ENCODE data around the gene GADL1.

The GADL1 gene

GRCh38 chr3:30918761-30919160, 24.3 kb upstream of the GADL1 start:
- TF ChIP-seq ZC3H10 (CRISPR knock-in tag; IDR thresholded peaks at IDR 0.05): no peak
- TF ChIP-seq TCF4 (CRISPR knock-in tag; IDR thresholded peaks at IDR 0.05; ENCODE audit: borderline replicate concordance): no peak
- no peak for TF ChIP-seq PATZ1 (CRISPR knock-in tag; IDR thresholded peaks at IDR 0.05; ENCODE audit: borderline replicate concordance)
- no peak for TF ChIP-seq OSR1 (CRISPR knock-in tag; IDR thresholded peaks at IDR 0.05)
- TF ChIP-seq ZFP3 (CRISPR knock-in tag; IDR thresholded peaks at IDR 0.05): no peak
- no peak for TF ChIP-seq TOX (CRISPR knock-in tag; IDR thresholded peaks at IDR 0.05; ENCODE audit: borderline replicate concordance)
- TF ChIP-seq ISL1 (CRISPR knock-in tag; IDR thresholded peaks at IDR 0.05): no peak
- TF ChIP-seq SNAI2 (CRISPR knock-in tag; IDR thresholded peaks at IDR 0.05): no peak
- no peak for TF ChIP-seq ZNF565 (CRISPR knock-in tag; conservative IDR thresholded peaks at IDR 0.05; ENCODE audit: low read depth)
- ATAC-seq: no peak

- TF ChIP-seq GLIS3 (CRISPR knock-in tag; IDR thresholded peaks at IDR 0.05): no peak
- ATAC-seq: no peak
These were observed 21.3 kb upstream of the GADL1 start for GRCh38 chr3:30915782-30916181.

- TF ChIP-seq ZNF70 (CRISPR knock-in tag; IDR thresholded peaks at IDR 0.05): no peak
- TF ChIP-seq ZNF8 (CRISPR knock-in tag; IDR thresholded peaks at IDR 0.05): no peak
- no peak for TF ChIP-seq ZNF565 (CRISPR knock-in tag; conservative IDR thresholded peaks at IDR 0.05; ENCODE audit: low read depth)
- no peak for TF ChIP-seq TSHZ2 (CRISPR knock-in tag; IDR thresholded peaks at IDR 0.05)
- no peak for TF ChIP-seq CSRNP3 (CRISPR knock-in tag; IDR thresholded peaks at IDR 0.05)
- TF ChIP-seq ESRRG (CRISPR knock-in tag; IDR thresholded peaks at IDR 0.05): no peak
- TF ChIP-seq TOX (CRISPR knock-in tag; IDR thresholded peaks at IDR 0.05; ENCODE audit: borderline replicate concordance): no peak
- TF ChIP-seq PATZ1 (CRISPR knock-in tag; IDR thresholded peaks at IDR 0.05; ENCODE audit: borderline replicate concordance): no peak
- no peak for TF ChIP-seq ARNTL (CRISPR knock-in tag; IDR thresholded peaks at IDR 0.05; ENCODE audit: borderline replicate concordance, low read depth)
- no peak for TF ChIP-seq ZC3H10 (CRISPR knock-in tag; IDR thresholded peaks at IDR 0.05)
- no peak for TF ChIP-seq SNAI2 (CRISPR knock-in tag; IDR thresholded peaks at IDR 0.05)
- no peak for TF ChIP-seq ISL1 (CRISPR knock-in tag; IDR thresholded peaks at IDR 0.05)
- ATAC-seq: no peak
These were observed 20.2 kb upstream of the GADL1 start for GRCh38 chr3:30914696-30915095.

- TF ChIP-seq CSRNP3 (CRISPR knock-in tag; IDR thresholded peaks at IDR 0.05): no peak
- no peak for TF ChIP-seq ZNF565 (CRISPR knock-in tag; conservative IDR thresholded peaks at IDR 0.05; ENCODE audit: low read depth)
- TF ChIP-seq ISL1 (CRISPR knock-in tag; IDR thresholded peaks at IDR 0.05): no peak
- TF ChIP-seq CREB5 (CRISPR knock-in tag; IDR thresholded peaks at IDR 0.05; ENCODE audit: low read depth): no peak
- TF ChIP-seq ZNF70 (CRISPR knock-in tag; IDR thresholded peaks at IDR 0.05): no peak
- ATAC-seq: no peak
These were observed 18.7 kb upstream of the GADL1 start for GRCh38 chr3:30913176-30913575.

Data from SK-N-SH treated with all-trans-retinoic acid at 6 μM for 48 hours (cell line).